Neural cell (in vitro differentiated cells): Measurements from ENCODE around the gene SIK1.
"Not testable (repeated sequence)": the region's sequence is repeated elsewhere in the genome, so short reads cannot be mapped to it uniquely, and the experiment has no call there.

Experiments used
- EP300 ChIP-seq: fragments of 450-650 bp; conservative IDR thresholded peaks from 2 replicates; pipeline ENCODE4 v1.6.1; 2014; ENCODE audit warnings: antibody characterized with exemption, mild to moderate bottlenecking, moderate library complexity; ENCODE audit not compliant: poor library complexity, severe bottlenecking
- EZH2 ChIP-seq: fragments of 200-600, 300-800 bp; shearing (Covaris generic), sonication (generic); IDR thresholded peaks from 2 replicates; pipeline ENCODE4 v1.6.1; 2014; ENCODE audit warnings: antibody characterized with exemption, low read length, borderline replicate concordance, mild to moderate bottlenecking; ENCODE audit not compliant: insufficient read depth, poor library complexity, severe bottlenecking
- MXI1 ChIP-seq: fragments of 450-650 bp; conservative IDR thresholded peaks from 2 replicates; pipeline ENCODE4 v1.6.1; 2014; ENCODE audit warnings: antibody characterized with exemption, mild to moderate bottlenecking; ENCODE audit not compliant: poor library complexity, severe bottlenecking
- POLR2AphosphoS5 ChIP-seq: IDR thresholded peaks from 2 replicates; pipeline ENCODE4 v1.6.1; 2012
- RAD21 ChIP-seq: fragments of 450-650 bp; conservative IDR thresholded peaks from 2 replicates; pipeline ENCODE4 v1.6.1; 2014; ENCODE audit warnings: antibody characterized with exemption, mild to moderate bottlenecking, moderate library complexity
- TAF1 ChIP-seq: IDR thresholded peaks from 2 replicates; pipeline ENCODE4 v1.6.1; 2012; ENCODE audit warnings: low read depth
- TF ChIP-seq, protein P1 (sequence below): fragments of 450-650 bp; IDR thresholded peaks from 2 replicates; pipeline ENCODE4 v1.5.1; 2014; ENCODE audit warnings: antibody characterized with exemption, mild to moderate bottlenecking, moderate library complexity; ENCODE audit not compliant: poor library complexity, severe bottlenecking

DNA sequence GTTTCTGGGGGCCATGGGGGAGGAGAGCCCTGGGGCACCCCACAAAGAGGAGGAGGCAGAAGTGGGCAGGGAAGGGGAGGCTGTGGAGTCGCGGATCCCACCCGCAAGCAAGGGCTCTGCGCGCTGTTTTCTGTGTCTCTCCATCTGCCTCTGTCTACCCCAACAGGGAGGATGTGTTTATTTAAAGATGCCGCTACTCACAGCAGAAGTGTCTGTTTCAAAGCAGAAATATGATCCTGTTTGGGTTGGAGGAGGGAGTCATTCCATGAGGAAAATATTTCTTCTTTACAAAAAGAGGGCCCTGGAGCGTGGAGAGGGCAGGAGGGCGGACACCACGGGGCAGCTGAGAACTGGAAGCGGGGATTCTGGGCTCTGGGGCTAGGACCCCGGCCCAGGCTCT is 25.8 kb downstream of the SIK1 start:
- TF ChIP-seq, protein P1, sequence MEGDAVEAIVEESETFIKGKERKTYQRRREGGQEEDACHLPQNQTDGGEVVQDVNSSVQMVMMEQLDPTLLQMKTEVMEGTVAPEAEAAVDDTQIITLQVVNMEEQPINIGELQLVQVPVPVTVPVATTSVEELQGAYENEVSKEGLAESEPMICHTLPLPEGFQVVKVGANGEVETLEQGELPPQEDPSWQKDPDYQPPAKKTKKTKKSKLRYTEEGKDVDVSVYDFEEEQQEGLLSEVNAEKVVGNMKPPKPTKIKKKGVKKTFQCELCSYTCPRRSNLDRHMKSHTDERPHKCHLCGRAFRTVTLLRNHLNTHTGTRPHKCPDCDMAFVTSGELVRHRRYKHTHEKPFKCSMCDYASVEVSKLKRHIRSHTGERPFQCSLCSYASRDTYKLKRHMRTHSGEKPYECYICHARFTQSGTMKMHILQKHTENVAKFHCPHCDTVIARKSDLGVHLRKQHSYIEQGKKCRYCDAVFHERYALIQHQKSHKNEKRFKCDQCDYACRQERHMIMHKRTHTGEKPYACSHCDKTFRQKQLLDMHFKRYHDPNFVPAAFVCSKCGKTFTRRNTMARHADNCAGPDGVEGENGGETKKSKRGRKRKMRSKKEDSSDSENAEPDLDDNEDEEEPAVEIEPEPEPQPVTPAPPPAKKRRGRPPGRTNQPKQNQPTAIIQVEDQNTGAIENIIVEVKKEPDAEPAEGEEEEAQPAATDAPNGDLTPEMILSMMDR = not testable (repeated sequence)
- TF ChIP-seq MXI1, EZH2, TAF1, POLR2AphosphoS5, EP300, RAD21: not testable (repeated sequence)
